HepG2 (cell line): ENCODE results near the gene DPY19L1. TPM values are rescaled to one million over a fixed set of nuclear protein-coding genes. Genes with fewer than 3 reads are reported as not detected.

ENCODE experiments used
- ARHGAP35 ChIP-seq: sonication (generic); formaldehyde crosslinking; IDR thresholded peaks from 2 replicates; pipeline ENCODE4 v1.9.0; 2022; ENCODE audit warnings: mild to moderate bottlenecking, inconsistent platforms, moderate library complexity, missing genetic modification reagents, borderline replicate concordance
- ATRX ChIP-seq: sonication (generic); formaldehyde crosslinking; IDR thresholded peaks from 2 replicates; pipeline ENCODE4 v1.4.0; 2020; ENCODE audit warnings: missing genetic modification reagents, borderline replicate concordance
- CBX5 ChIP-seq: sonication (generic); formaldehyde crosslinking; IDR thresholded peaks from 2 replicates; pipeline ENCODE4 v1.4.0; 2020; ENCODE audit warnings: missing genetic modification reagents, borderline replicate concordance
- HMG20A ChIP-seq: IDR thresholded peaks from 2 replicates; pipeline ENCODE4 v1.6.1; 2016; ENCODE audit warnings: borderline replicate concordance
- KAT2B ChIP-seq: fragments of 150-350 bp; IDR thresholded peaks from 2 replicates; pipeline ENCODE4 v1.6.1; 2014; ENCODE audit warnings: low read depth, low read length, borderline replicate concordance
- NRL ChIP-seq: sonication (generic); formaldehyde crosslinking; IDR thresholded peaks from 2 replicates; pipeline ENCODE4 v1.5.0; 2020; ENCODE audit warnings: missing genetic modification reagents, mild to moderate bottlenecking, moderate library complexity, borderline replicate concordance
- POLR2AphosphoS2 ChIP-seq: IDR thresholded peaks from 2 replicates; pipeline ENCODE4 v1.6.1; 2011; ENCODE audit warnings: low read depth, low read length, improper control_type of control experiment
- RFXANK ChIP-seq: IDR thresholded peaks from 2 replicates; pipeline ENCODE4 v1.6.1; 2016
- SIN3B ChIP-seq: fragments of 150-350 bp; IDR thresholded peaks from 2 replicates; pipeline ENCODE4 v1.6.1; 2014; ENCODE audit warnings: low read length
- SOX6 ChIP-seq, 2 experiments: fragments of 450-650 bp in 1 of 2; sonication (generic) in 1 of 2; formaldehyde crosslinking in 1 of 2; IDR thresholded peaks; 2 replicates each; pipeline versions ENCODE4 v1.4.0 to v1.6.1; 2017 to 2020; ENCODE audit warnings: antibody characterized with exemption in 1 of 2, mild to moderate bottlenecking in 1 of 2, missing genetic modification reagents in 1 of 2
- SP140L ChIP-seq: sonication (generic); formaldehyde crosslinking; IDR thresholded peaks from 2 replicates; pipeline ENCODE4 v1.4.0; 2020; ENCODE audit warnings: missing genetic modification reagents, borderline replicate concordance
- SRSF1 ChIP-seq: fragments of 200-400 bp; formaldehyde crosslinking; optimal IDR thresholded peaks from 2 replicates; pipeline ENCODE3; 2017; ENCODE audit warnings: mild to moderate bottlenecking, low read depth, low read length, moderate library complexity
- SRY ChIP-seq: sonication (generic); formaldehyde crosslinking; IDR thresholded peaks from 2 replicates; pipeline ENCODE4 v1.8.0; 2022; ENCODE audit warnings: mild to moderate bottlenecking, missing genetic modification reagents
- ZBTB21 ChIP-seq: sonication (generic); formaldehyde crosslinking; IDR thresholded peaks from 2 replicates; pipeline ENCODE4 v1.4.0; 2020; ENCODE audit warnings: missing genetic modification reagents
- ZFP37 ChIP-seq: sonication (generic); formaldehyde crosslinking; IDR thresholded peaks from 2 replicates; pipeline ENCODE4 v1.4.0; 2020; ENCODE audit warnings: missing genetic modification reagents, borderline replicate concordance
- ZNF557 ChIP-seq: sonication (generic); formaldehyde crosslinking; IDR thresholded peaks from 2 replicates; pipeline ENCODE4 v1.4.0; 2020; ENCODE audit warnings: missing genetic modification reagents
- polyA plus RNA-seq, 8 experiments: library from polyadenylated mRNA; depleted of rRNA in 3 of 8; stranded (reverse) in 7 of 8; unstranded in 1 of 8; fragments of >200 nt; fragmentation: Illumina TruSeq in 4 of 8; extraction: Trizol in 4 of 8; gene quantifications; 2 replicates each; pipeline versions ENCODE4 v1.2.1 to v1.2.3, GENCODE V29; 2011 to 2016; ENCODE audit warnings: low read depth in 4 of 8, missing spikeins in 1 of 8, mixed read lengths in 1 of 8; ENCODE audit not compliant: insufficient read depth in 1 of 8
- total RNA-seq, 5 experiments: library from RNA; depleted of rRNA; stranded (reverse); fragments of >200 nt; fragmentation: Illumina TruSeq; extraction: Trizol; gene quantifications; 2 replicates each; pipeline ENCODE4 v1.2.3, GENCODE V29; 2016; ENCODE audit warnings: low read depth in 1 of 5
- TF ChIP-seq, protein P1 (sequence below): fragments of 450-650 bp; IDR thresholded peaks from 2 replicates; pipeline ENCODE4 v1.6.1; 2017; ENCODE audit warnings: mild to moderate bottlenecking
- TF ChIP-seq, protein P2 (sequence below): sonication (generic); formaldehyde crosslinking; IDR thresholded peaks from 2 replicates; pipeline ENCODE4 v1.5.0; 2020; ENCODE audit warnings: missing genetic modification reagents
- TF ChIP-seq, protein P3 (sequence below): sonication (generic); formaldehyde crosslinking; conservative IDR thresholded peaks from 2 replicates; pipeline ENCODE4 v1.4.0; 2020; ENCODE audit warnings: missing genetic modification reagents
- TF ChIP-seq, protein P4 (sequence below): IDR thresholded peaks from 2 replicates; pipeline ENCODE4 v1.6.1; 2016
- TF ChIP-seq, protein P5 (sequence below): sonication (generic); formaldehyde crosslinking; IDR thresholded peaks from 2 replicates; pipeline ENCODE4 v1.8.1; 2023; ENCODE audit warnings: mild to moderate bottlenecking, missing genetic modification reagents
- TF ChIP-seq, protein P6 (sequence below): sonication (generic); formaldehyde crosslinking; IDR thresholded peaks from 2 replicates; pipeline ENCODE4 v1.5.0; 2020; ENCODE audit warnings: missing genetic modification reagents

Gene DPY19L1
- total and polyA plus RNA-seq, 2 of the 13 experiments (the other 11 are each of a cell fraction or from before 2014, with no cell fraction given): 18.9 to 32.6 TPM

DNA sequence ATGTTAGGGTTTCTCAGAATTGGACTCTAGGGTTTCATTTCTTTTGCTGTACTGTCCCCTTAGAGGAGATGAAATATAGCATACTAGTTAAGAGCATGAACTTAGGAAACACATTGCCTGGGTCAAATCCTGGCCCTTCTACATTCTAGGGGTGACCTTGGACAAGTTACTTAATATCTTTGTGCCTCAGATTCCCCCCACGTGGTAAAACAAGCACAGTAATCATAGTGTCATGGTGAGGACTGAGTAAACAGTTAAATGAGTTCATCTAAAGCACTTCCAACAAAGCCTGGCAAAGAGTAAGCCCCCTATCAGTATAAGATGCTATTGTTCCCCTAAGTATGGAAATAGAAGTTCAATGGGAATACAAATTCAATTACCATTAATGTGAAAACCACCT, 5.1 kb downstream of the DPY19L1 start (continued):
- TF ChIP-seq, protein P1, sequence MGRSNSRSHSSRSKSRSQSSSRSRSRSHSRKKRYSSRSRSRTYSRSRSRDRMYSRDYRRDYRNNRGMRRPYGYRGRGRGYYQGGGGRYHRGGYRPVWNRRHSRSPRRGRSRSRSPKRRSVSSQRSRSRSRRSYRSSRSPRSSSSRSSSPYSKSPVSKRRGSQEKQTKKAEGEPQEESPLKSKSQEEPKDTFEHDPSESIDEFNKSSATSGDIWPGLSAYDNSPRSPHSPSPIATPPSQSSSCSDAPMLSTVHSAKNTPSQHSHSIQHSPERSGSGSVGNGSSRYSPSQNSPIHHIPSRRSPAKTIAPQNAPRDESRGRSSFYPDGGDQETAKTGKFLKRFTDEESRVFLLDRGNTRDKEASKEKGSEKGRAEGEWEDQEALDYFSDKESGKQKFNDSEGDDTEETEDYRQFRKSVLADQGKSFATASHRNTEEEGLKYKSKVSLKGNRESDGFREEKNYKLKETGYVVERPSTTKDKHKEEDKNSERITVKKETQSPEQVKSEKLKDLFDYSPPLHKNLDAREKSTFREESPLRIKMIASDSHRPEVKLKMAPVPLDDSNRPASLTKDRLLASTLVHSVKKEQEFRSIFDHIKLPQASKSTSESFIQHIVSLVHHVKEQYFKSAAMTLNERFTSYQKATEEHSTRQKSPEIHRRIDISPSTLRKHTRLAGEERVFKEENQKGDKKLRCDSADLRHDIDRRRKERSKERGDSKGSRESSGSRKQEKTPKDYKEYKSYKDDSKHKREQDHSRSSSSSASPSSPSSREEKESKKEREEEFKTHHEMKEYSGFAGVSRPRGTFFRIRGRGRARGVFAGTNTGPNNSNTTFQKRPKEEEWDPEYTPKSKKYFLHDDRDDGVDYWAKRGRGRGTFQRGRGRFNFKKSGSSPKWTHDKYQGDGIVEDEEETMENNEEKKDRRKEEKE: no peak
- TF ChIP-seq ZFP37 (CRISPR knock-in tag) (no peak), ZBTB21 (no peak), ZNF557 (CRISPR knock-in tag) (no peak), SIN3B (no peak), ATRX (CRISPR knock-in tag) (no peak), CBX5 (CRISPR knock-in tag) (no peak), NRL (CRISPR knock-in tag) (no peak), HMG20A (CRISPR knock-in tag) (peak; percentile 22; the same call in 1 of the 2 replicates), RFXANK (CRISPR knock-in tag) (no peak), POLR2AphosphoS2 (no peak), SP140L (CRISPR knock-in tag) (no peak), SOX6 (IDR thresholded peaks at IDR 0.05) (no peak), SOX6 (CRISPR knock-in tag; IDR thresholded peaks at IDR 0.05) (peak; percentile 42; the same call in 1 of the 2 replicates), SRSF1 (no peak), KAT2B (no peak), ARHGAP35 (no peak), SRY (CRISPR knock-in tag) (no peak)
- TF ChIP-seq, protein P2, sequence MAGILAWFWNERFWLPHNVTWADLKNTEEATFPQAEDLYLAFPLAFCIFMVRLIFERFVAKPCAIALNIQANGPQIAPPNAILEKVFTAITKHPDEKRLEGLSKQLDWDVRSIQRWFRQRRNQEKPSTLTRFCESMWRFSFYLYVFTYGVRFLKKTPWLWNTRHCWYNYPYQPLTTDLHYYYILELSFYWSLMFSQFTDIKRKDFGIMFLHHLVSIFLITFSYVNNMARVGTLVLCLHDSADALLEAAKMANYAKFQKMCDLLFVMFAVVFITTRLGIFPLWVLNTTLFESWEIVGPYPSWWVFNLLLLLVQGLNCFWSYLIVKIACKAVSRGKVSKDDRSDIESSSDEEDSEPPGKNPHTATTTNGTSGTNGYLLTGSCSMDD (CRISPR knock-in tag): no peak
- TF ChIP-seq, protein P3, sequence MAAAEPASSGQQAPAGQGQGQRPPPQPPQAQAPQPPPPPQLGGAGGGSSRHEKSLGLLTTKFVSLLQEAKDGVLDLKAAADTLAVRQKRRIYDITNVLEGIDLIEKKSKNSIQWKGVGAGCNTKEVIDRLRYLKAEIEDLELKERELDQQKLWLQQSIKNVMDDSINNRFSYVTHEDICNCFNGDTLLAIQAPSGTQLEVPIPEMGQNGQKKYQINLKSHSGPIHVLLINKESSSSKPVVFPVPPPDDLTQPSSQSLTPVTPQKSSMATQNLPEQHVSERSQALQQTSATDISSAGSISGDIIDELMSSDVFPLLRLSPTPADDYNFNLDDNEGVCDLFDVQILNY (CRISPR knock-in tag): no peak
- TF ChIP-seq, protein P4, sequence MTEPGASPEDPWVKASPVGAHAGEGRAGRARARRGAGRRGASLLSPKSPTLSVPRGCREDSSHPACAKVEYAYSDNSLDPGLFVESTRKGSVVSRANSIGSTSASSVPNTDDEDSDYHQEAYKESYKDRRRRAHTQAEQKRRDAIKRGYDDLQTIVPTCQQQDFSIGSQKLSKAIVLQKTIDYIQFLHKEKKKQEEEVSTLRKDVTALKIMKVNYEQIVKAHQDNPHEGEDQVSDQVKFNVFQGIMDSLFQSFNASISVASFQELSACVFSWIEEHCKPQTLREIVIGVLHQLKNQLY: no peak
- TF ChIP-seq, protein P5, sequence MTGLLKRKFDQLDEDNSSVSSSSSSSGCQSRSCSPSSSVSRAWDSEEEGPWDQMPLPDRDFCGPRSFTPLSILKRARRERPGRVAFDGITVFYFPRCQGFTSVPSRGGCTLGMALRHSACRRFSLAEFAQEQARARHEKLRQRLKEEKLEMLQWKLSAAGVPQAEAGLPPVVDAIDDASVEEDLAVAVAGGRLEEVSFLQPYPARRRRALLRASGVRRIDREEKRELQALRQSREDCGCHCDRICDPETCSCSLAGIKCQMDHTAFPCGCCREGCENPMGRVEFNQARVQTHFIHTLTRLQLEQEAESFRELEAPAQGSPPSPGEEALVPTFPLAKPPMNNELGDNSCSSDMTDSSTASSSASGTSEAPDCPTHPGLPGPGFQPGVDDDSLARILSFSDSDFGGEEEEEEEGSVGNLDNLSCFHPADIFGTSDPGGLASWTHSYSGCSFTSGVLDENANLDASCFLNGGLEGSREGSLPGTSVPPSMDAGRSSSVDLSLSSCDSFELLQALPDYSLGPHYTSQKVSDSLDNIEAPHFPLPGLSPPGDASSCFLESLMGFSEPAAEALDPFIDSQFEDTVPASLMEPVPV (CRISPR knock-in tag): no peak
- TF ChIP-seq, protein P6, sequence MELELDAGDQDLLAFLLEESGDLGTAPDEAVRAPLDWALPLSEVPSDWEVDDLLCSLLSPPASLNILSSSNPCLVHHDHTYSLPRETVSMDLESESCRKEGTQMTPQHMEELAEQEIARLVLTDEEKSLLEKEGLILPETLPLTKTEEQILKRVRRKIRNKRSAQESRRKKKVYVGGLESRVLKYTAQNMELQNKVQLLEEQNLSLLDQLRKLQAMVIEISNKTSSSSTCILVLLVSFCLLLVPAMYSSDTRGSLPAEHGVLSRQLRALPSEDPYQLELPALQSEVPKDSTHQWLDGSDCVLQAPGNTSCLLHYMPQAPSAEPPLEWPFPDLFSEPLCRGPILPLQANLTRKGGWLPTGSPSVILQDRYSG (CRISPR knock-in tag): no peak
